Stomach (tissue), 9 donors: ENCODE results near the gene C1R. TPM values are rescaled to one million over a fixed set of nuclear protein-coding genes. Genes with fewer than 3 reads are reported as not detected.

Source experiments
- DNase-seq, 2 donors: peaks; one replicate each; pipeline versions ENCODE4 v3.0.0 to v3.0.0-alpha.2; 2013 to 2019
- H3K27ac ChIP-seq, 5 donors: fragments of 200-600 bp in 4 of 5; sonication (generic) in 4 of 5; one replicate each; pipeline ENCODE4 v1.5.1; 2013 to 2019; ENCODE audit warnings: mild to moderate bottlenecking in 1 of 5, moderate library complexity in 1 of 5
- H3K27me3 ChIP-seq, 3 donors: fragments of 200-600 bp; sonication (generic); one replicate each; pipeline ENCODE4 v1.5.1; 2017 to 2019; ENCODE audit warnings: mixed run types in 1 of 3
- H3K36me3 ChIP-seq, 4 donors: fragments of 200-600 bp; sonication (generic); 1 replicate in 3 of 4; 2 replicates in 1 of 4; pipeline ENCODE4 v1.5.1; 2016 to 2019
- H3K4me1 ChIP-seq, 4 donors: fragments of 200-600 bp; sonication (generic); one replicate each; pipeline ENCODE4 v1.5.1; 2016 to 2019
- H3K4me3 ChIP-seq, 4 donors: fragments of 200-600 bp; sonication (generic) in 3 of 4; one replicate each; pipeline ENCODE4 v1.5.1; 2016 to 2019; ENCODE audit warnings: mild to moderate bottlenecking in 1 of 4
- H3K9me3 ChIP-seq, 4 donors: fragments of 200-600 bp; sonication (generic); one replicate each; pipeline ENCODE4 v1.5.1; 2016 to 2019
- EP300 ChIP-seq: sonication (generic); formaldehyde crosslinking; IDR thresholded peaks from one replicate; pipeline ENCODE4 v1.6.1; 2017; ENCODE audit warnings: antibody characterized with exemption
- POLR2A ChIP-seq, 4 donors: fragments of 450-650 bp; IDR thresholded peaks; one replicate each; pipeline ENCODE4 v1.6.1; 2016; ENCODE audit warnings: antibody characterized with exemption in 4 of 4, control low read depth in 2 of 4, mild to moderate bottlenecking in 1 of 4, moderate library complexity in 1 of 4
- POLR2AphosphoS5 ChIP-seq, 3 donors: sonication (generic); formaldehyde crosslinking; IDR thresholded peaks; one replicate each; pipeline ENCODE4 v1.6.1; 2016; ENCODE audit warnings: antibody characterized with exemption in 3 of 3
- WGBS, 5 donors: extraction: QIAGEN DNeasy Blood & Tissue Kit in 3 of 5; methylation state at CpG; one replicate each; pipeline versions ENCODE4 v1.1.5 to v1.1.7; 2013 to 2018; 5-methylcytosine and 5-hydroxymethylcytosine counted together
- intact Hi-C: fragments of 100-400 bp; cut with DNase I; formaldehyde crosslinking; loops from one replicate; pipeline ENCODE4 v1.15.1; 2023; ENCODE audit warnings: low total_unique reads
- polyA plus RNA-seq, 3 donors: library from polyadenylated mRNA; stranded (reverse); fragments of 200-250 nt; gene quantifications; one replicate each; pipeline ENCODE4 v1.2.3, GENCODE V29; 2013
- total RNA-seq, 5 donors: library from RNA; depleted of rRNA; stranded (reverse); fragments of >200 nt; gene quantifications; one replicate each; pipeline versions ENCODE4 v1.1.0 to v1.2.3, GENCODE V29; 2014 to 2016
- TF ChIP-seq, protein P1 (sequence below), 7 experiments: fragments of 450-650 bp in 4 of 7; fragments of 200-600 bp in 3 of 7; sonication (generic) in 3 of 7; IDR thresholded peaks; one replicate each; pipeline ENCODE4 v1.5.1; 2016 to 2019; ENCODE audit warnings: antibody characterized with exemption in 7 of 7, control low read depth in 2 of 7, mild to moderate bottlenecking in 1 of 7
- donor health status: healthy with polysubstance abuse.
- donor health status: Bipolar disorder and iron deficiency.
- donor health status: healthy.

The C1R gene
- total and polyA plus RNA-seq, 8 donors: 68.9 to 312 (median 133) TPM

GRCh38 chr12:7091660-7092228 lies 501 bp downstream of the C1R start:
- Histone ChIP-seq H3K4me3 (peak overlapping the region; percentile 49 to 52 (median 50)), H3K36me3 (peaks cover 0 to 38% (median 29%) of the 10 kb centered on the region in 4 donors), H3K27ac (peak overlapping the region; percentile 42 to 85 (median 83)), H3K4me1 (peaks cover 7 to 52% (median 31%) of the 10 kb centered on the region in 4 donors), H3K27me3 (no peaks in the 10 kb centered on the region), H3K9me3 (no peaks in the 10 kb centered on the region)
- intact Hi-C loops: no loop called here
- TF ChIP-seq POLR2A (IDR thresholded peaks at IDR 0.05) (no peak), POLR2AphosphoS5 (IDR thresholded peaks at IDR 0.05) (no peak), EP300 (peak; percentile 7)
- TF ChIP-seq, protein P1, sequence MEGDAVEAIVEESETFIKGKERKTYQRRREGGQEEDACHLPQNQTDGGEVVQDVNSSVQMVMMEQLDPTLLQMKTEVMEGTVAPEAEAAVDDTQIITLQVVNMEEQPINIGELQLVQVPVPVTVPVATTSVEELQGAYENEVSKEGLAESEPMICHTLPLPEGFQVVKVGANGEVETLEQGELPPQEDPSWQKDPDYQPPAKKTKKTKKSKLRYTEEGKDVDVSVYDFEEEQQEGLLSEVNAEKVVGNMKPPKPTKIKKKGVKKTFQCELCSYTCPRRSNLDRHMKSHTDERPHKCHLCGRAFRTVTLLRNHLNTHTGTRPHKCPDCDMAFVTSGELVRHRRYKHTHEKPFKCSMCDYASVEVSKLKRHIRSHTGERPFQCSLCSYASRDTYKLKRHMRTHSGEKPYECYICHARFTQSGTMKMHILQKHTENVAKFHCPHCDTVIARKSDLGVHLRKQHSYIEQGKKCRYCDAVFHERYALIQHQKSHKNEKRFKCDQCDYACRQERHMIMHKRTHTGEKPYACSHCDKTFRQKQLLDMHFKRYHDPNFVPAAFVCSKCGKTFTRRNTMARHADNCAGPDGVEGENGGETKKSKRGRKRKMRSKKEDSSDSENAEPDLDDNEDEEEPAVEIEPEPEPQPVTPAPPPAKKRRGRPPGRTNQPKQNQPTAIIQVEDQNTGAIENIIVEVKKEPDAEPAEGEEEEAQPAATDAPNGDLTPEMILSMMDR (IDR thresholded peaks at IDR 0.05): no peak
- WGBS, 5 donors: 29 to 53% (median 43%) methylated on average over 7 to 10 of the region's 10 CpGs
- DNase-seq: peak in 1 of 2 donors; percentile 68

DNA sequence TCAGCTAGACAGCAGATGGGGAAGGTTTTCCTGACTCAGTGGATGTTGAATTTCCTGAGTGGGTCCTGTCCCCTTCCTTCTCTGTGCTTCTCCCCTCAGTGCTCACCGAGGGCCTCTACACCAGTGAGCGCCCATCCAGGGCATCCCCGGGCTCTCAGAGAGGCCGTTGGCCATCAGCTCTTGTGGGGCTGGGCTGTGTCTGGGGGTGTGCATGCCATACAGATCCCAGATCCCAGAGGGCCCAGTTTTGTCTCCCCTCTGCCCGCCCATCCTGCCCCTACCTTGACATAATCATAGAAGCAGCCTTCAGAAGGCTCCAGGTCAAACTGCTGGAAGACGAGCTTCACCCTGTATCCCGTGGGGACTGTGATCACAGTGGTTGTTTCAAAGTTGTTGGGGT lies 1.1 kb downstream of the C1R start:
- no peak for TF ChIP-seq POLR2A (IDR thresholded peaks at IDR 0.05)
- TF ChIP-seq EP300: no peak
- TF ChIP-seq POLR2AphosphoS5 (IDR thresholded peaks at IDR 0.05): no peak
- TF ChIP-seq, protein P1 (IDR thresholded peaks at IDR 0.05): no peak
- H3K27ac ChIP-seq: peak overlapping the region in 4 of 5 donors; percentile 71 to 85 (median 84)

DNA sequence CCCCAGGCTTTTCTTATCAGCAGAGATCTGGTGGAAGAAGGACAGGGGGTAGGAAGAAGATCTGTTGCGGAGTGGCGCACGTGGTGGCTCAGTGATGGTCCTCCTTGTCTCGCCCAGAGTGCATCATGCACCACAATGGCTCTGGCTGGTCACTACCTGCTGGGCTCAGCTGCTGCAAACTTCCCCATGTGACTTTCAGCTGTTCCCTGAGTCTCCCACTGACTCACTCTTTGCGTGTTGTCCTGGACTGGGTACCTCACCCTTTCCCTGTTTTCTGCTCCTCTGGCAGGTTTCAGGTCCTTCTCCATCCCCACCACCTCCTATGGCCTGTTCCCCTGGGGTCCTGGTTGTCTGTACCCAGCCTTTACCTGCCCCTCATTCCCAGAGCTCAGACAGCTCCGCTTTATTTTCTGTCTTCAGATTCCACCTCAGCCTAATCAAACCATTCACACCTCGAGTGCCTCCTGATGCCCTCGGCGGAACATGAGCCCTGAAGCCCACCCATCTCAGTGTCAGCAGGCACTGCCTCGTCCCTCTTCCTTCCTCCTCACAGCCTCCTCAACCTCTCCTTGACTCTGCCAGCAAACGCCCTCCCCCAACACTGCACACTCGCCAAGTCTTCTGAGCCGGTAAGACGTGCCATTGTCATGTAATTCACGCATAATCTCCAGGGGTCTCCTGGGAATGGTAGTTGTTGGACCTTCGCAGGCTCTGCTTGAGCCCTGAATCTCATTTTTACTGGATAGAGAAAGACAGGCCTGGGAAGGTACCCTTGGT lies 1.8 kb downstream of the C1R start:
- peak overlapping the region in 4 of 5 donors; percentile 71 to 85 (median 84) for H3K27ac ChIP-seq
- intact Hi-C loops: no loop called here
- TF ChIP-seq, protein P1 (IDR thresholded peaks at IDR 0.05): no peak
- no peak for TF ChIP-seq EP300
- peak in 1 of 3 donors; percentile 28 for TF ChIP-seq POLR2AphosphoS5 (IDR thresholded peaks at IDR 0.05)
- DNase-seq: no peak
- H3K27me3 ChIP-seq: no peaks in the 10 kb centered on the region
- peaks cover 7 to 52% (median 31%) of the 10 kb centered on the region in 4 donors for H3K4me1 ChIP-seq
- WGBS, 5 donors: 68 to 79% (median 78%) methylated on average over 16 of the region's 16 CpGs
- H3K9me3 ChIP-seq: no peaks in the 10 kb centered on the region
- H3K36me3 ChIP-seq: peaks cover 3 to 47% (median 42%) of the 10 kb centered on the region in 4 donors
- H3K4me3 ChIP-seq: peak overlapping the region; percentile 49 to 52 (median 50)

More for the DNA sequence above, 1.1 kb downstream of the C1R start:
- no peak for DNase-seq
- intact Hi-C loops: no loop called here
- Histone ChIP-seq H3K27me3 (no peaks in the 10 kb centered on the region), H3K4me1 (peaks cover 7 to 52% (median 31%) of the 10 kb centered on the region in 4 donors), H3K4me3 (peak overlapping the region; percentile 49 to 52 (median 50)), H3K36me3 (peaks cover 0 to 39% (median 34%) of the 10 kb centered on the region in 4 donors), H3K9me3 (no peaks in the 10 kb centered on the region)
- 79 to 86% (median 81%) methylated on average over 5 to 7 of the region's 7 CpGs for WGBS, 5 donors

DNA sequence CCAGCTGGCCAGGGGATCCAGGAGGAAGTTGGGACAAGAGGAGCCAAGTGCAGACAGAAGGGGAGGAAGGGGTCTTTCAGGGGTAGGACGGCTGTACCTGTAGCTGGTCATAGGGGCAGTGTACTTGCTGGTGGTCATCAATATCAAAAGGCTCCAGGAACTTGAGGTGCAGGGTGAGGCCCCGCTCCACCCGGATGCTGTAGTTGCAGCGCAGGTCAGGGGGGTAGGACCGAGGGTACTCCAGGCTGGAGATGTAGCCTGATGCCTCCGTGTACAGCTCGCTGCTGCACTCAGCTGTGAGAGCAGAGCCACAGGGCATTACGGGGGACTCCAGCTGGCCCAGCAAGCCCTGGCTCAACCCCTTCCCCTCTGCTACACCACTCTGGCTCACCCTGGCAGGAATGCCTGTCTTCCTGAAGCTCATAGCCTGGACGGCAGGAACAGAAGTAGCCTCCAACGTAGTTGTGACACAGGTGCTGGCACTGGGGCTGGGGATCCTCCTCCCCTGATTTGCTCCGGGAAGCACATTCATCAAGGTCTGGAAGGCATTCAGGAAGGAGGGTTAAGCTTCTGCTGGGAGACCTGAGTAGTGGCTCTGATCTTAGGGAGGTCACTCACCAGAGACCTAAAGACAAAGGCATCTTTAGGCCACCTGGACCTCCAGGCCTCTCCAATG lies 2.9 kb downstream of the C1R start:
- no peaks in the 10 kb centered on the region for H3K9me3 ChIP-seq
- intact Hi-C loops: no loop called here
- 79 to 88% (median 83%) methylated on average over 9 to 11 of the region's 11 CpGs for WGBS, 5 donors
- peak overlapping the region in 2 of 4 donors; percentile 49 to 50 for H3K4me3 ChIP-seq
- H3K36me3 ChIP-seq: peaks cover 8 to 53% (median 52%) of the 10 kb centered on the region in 4 donors
- DNase-seq: no peak
- TF ChIP-seq, protein P1 (IDR thresholded peaks at IDR 0.05): no peak
- TF ChIP-seq POLR2AphosphoS5 (IDR thresholded peaks at IDR 0.05) (no peak), EP300 (no peak), POLR2A (IDR thresholded peaks at IDR 0.05) (no peak)
- no peaks in the 10 kb centered on the region for H3K27me3 ChIP-seq
- peaks cover 7 to 52% (median 31%) of the 10 kb centered on the region in 4 donors for H3K4me1 ChIP-seq
- H3K27ac ChIP-seq: peak overlapping the region in 4 of 5 donors; percentile 25 to 85 (median 84)
